Activated B cell treated with CpG ODN at 0.5 μM for 24 hours (primary cell): Measurements from ENCODE around the gene STX1A. TPM values are rescaled to one million over a fixed set of nuclear protein-coding genes. Genes with fewer than 3 reads are reported as not detected.
A peak's percentile ranks its signal among the peaks of the same experiment; 100 is the strongest.

Experiments
- ATAC-seq: fragments of 200-7000 bp; cut with Tn5 transposase; one replicate; pipeline ENCODE4 v1.10.0; 2021; ENCODE audit warnings: low read depth, mild to moderate bottlenecking, moderate library complexity
- CTCF ChIA-PET: fragments of 350-600 bp; sonication (Branson Sonifier 250); formaldehyde crosslinking; loops from one replicate; lab custom pipeline; 2021; ENCODE audit warnings: antibody characterized with exemption; lab: Charles Lee
- POLR2A ChIA-PET: fragments of 350-600 bp; sonication (Branson Sonifier 250); formaldehyde crosslinking; loops from one replicate; lab custom pipeline; 2021; ENCODE audit warnings: antibody characterized with exemption; lab: Charles Lee
- DNase-seq: peaks from one replicate; pipeline ENCODE4 v3.0.0; 2022
- H3K27ac Mint-ChIP-seq: one replicate; pipeline ENCODE4 v1.8.0; 2020; ENCODE audit warnings: mixed read lengths
- H3K27me3 Mint-ChIP-seq: one replicate; pipeline ENCODE4 v1.8.0; 2021; ENCODE audit warnings: mixed read lengths
- H3K36me3 Mint-ChIP-seq: one replicate; pipeline ENCODE4 v1.8.0; 2021; ENCODE audit warnings: low read depth, mixed read lengths
- H3K4me1 Mint-ChIP-seq: one replicate; pipeline ENCODE4 v1.8.0; 2021; ENCODE audit warnings: mixed read lengths
- H3K4me3 Mint-ChIP-seq: one replicate; pipeline ENCODE4 v1.8.0; 2020; ENCODE audit warnings: mild to moderate bottlenecking, mixed read lengths
- H3K9me3 Mint-ChIP-seq: one replicate; pipeline ENCODE4 v1.8.0; 2020; ENCODE audit warnings: mixed read lengths
- intact Hi-C: fragments of 100-400 bp; cut with micrococcal nuclease; formaldehyde crosslinking; loops from one replicate; pipeline ENCODE4 v1.15.1; 2024
- total RNA-seq: library from RNA; stranded (reverse); gene quantifications from 2 replicates; pipeline ENCODE4 v1.2.3, GENCODE V29; 2022
- TF ChIP-seq, protein P1 (sequence below): fragments of 200-600 bp; IDR thresholded peaks from one replicate; pipeline ENCODE4 v1.8.0; 2022; ENCODE audit warnings: antibody characterized with exemption, mild to moderate bottlenecking

Gene STX1A
- total RNA-seq, 1 donor from 2014 or later: 1.8 TPM

DNA sequence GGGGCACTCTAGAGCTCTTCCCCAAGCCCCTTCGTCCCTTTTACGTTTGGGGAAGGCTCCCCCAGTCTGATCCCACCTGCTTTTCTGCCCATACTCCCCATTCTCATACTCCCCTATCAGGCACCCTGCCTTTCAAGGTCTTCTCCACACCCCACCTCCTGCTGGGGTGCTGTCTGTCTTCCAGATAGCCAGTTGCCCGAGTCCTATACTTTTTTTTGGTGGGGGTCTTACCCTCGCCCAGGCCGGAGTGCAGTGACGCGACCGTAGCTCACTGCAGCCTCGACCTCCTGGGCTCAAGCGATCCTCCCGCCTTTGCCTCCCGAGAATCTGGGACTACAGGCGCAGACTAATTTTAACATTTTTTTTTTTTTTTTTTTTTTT lies 19.9 kb upstream of the STX1A start:
- ATAC-seq (no peak), DNase-seq (no peak)
- TF ChIP-seq, protein P1, sequence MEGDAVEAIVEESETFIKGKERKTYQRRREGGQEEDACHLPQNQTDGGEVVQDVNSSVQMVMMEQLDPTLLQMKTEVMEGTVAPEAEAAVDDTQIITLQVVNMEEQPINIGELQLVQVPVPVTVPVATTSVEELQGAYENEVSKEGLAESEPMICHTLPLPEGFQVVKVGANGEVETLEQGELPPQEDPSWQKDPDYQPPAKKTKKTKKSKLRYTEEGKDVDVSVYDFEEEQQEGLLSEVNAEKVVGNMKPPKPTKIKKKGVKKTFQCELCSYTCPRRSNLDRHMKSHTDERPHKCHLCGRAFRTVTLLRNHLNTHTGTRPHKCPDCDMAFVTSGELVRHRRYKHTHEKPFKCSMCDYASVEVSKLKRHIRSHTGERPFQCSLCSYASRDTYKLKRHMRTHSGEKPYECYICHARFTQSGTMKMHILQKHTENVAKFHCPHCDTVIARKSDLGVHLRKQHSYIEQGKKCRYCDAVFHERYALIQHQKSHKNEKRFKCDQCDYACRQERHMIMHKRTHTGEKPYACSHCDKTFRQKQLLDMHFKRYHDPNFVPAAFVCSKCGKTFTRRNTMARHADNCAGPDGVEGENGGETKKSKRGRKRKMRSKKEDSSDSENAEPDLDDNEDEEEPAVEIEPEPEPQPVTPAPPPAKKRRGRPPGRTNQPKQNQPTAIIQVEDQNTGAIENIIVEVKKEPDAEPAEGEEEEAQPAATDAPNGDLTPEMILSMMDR: no peak
- H3K27me3 Mint-ChIP-seq: no peaks in the 10 kb centered on the region
- peak overlapping the region; percentile 92 for H3K4me3 Mint-ChIP-seq
- ChIA-PET POLR2A (interaction anchor here (0.6 to 2.1 kb wide), 5 partner anchors 20 to 161 kb away, joined by 3 to 10 read pairs (median 6); partner anchors contain the start of genes METTL27, STX1A and TBL2), CTCF (interaction anchor here (1.3 kb wide), 1 partner anchor 116 kb away, joined by 3 read pairs; no protein-coding TSS in a partner anchor)
- intact Hi-C loops: loop anchor here (1.0 to 5.0 kb wide), 4 partner anchors 72 to 911 kb away; partner anchors contain the start of genes METTL27, TYW1B and VPS37D
- H3K27ac Mint-ChIP-seq: peak overlapping the region; percentile 82
- no peaks in the 10 kb centered on the region for H3K9me3 Mint-ChIP-seq
- H3K4me1 Mint-ChIP-seq: peaks cover 12% of the 10 kb centered on the region
- H3K36me3 Mint-ChIP-seq: peaks cover 5% of the 10 kb centered on the region

DNA sequence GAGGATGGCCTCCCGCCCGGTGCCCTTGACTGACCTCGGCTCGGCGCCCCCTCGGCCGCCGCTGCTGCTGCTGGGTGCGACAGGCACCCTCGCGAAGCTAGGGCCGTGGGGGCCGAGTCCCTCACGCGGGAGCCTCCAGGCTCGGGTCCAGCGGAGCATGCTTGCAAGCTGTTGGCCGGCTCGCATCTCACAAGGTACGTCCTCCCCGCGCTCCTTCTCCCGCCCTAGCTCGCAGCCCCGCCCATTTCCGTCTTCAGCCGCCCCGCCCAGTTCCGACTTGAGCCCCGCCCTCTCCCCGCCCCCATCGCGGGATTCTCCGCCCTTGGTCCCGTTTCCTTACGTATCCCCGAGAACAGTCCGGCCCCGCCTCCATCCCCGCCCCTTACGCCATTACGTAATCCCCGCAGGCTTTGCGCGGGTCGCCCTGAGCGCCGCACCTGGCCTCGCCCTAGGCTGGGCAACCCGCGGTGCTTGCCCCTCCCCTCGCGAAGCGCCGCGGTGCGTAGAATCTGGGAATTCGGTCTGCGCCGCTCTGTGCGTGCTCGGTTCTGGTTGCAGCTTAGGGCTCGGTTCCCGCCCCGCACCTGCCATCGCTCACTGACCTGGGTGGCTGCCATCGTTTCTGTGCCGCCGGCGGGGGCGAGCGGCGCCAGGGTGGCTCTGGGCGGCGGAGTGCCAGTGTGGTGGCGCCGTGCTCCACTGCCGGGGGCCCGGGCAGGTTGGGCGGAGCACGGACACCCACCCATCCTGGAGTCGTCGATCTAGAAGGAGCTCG lies 19.3 kb upstream of the STX1A start, which contains the start of gene ABHD11:
Gene ABHD11 (minus strand): TSS at position 191 of the 775 bp plus-strand sequence. CDS start 32 bp downstream, at position 159.
- no peaks in the 10 kb centered on the region for H3K27me3 Mint-ChIP-seq
- ChIA-PET POLR2A (interaction anchor here (0.6 to 2.1 kb wide), 9 partner anchors 9 to 217 kb away, joined by 3 to 10 read pairs (median 4); partner anchors contain the start of genes BAZ1B, BCL7B, METTL27 and STX1A), CTCF (interaction anchor here (0.9 to 1.3 kb wide), 4 partner anchors 10 to 132 kb away, joined by 3 to 4 read pairs (median 4); partner anchors contain the start of gene VPS37D)
- TF ChIP-seq, protein P1: no peak
- ATAC-seq (peak; percentile 88), DNase-seq (peak; percentile 99)
- intact Hi-C loops: loop anchor here (1.0 to 5.0 kb wide), 9 partner anchors 19 to 910 kb away; partner anchors contain the start of genes BAZ1B, BCL7B, BUD23 and DNAJC30
- H3K27ac Mint-ChIP-seq: peak within 1 kb of the TSS; percentile 87
- H3K4me3 Mint-ChIP-seq: peak within 1 kb of the TSS; percentile 92
- peaks cover 12% of the 10 kb centered on the region for H3K4me1 Mint-ChIP-seq
- no peaks in the 10 kb centered on the region for H3K9me3 Mint-ChIP-seq
- H3K36me3 Mint-ChIP-seq: peaks cover 5% of the 10 kb centered on the region

DNA sequence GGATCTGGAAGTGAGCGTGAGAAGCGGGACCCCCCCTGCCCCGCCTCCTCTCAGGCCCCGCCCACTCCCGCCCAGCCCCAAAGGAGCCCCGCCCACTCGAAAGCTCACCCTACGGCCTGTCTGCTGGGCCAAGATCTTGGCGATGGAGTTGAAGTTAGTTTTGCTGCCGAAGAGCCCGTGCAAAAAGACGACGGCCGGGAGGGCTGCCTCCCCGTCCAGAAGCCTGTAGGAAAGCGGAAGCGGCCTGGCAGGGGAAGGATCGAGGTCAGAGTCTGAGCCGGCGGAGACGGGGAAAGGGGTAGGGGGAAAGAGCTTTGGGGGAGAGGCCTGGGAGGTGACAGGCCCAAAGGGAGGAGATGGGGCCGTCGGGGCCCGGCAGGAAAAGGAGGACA lies 18.7 kb upstream of the STX1A start:
- POLR2A ChIA-PET: interaction anchor here (0.7 to 2.1 kb wide), 6 partner anchors 21 to 216 kb away, joined by 3 to 10 read pairs (median 4); partner anchors contain the start of genes BAZ1B, BCL7B, METTL27 and TBL2
- Mint-ChIP-seq H3K9me3 (no peaks in the 10 kb centered on the region), H3K36me3 (peaks cover 5% of the 10 kb centered on the region), H3K4me1 (peaks cover 12% of the 10 kb centered on the region), H3K27ac (peak overlapping the region; percentile 87), H3K4me3 (peak overlapping the region; percentile 92), H3K27me3 (no peaks in the 10 kb centered on the region)
- ATAC-seq: peak; percentile 11
- intact Hi-C loops: loop anchor here (1.0 to 5.0 kb wide), 8 partner anchors 19 to 909 kb away; partner anchors contain the start of genes BAZ1B, BCL7B, BUD23 and DNAJC30
- peak; percentile 47 for DNase-seq
- CTCF ChIA-PET: interaction anchor here (0.6 to 1.0 kb wide), 4 partner anchors 9 to 541 kb away, joined by 3 to 4 read pairs (median 4); partner anchors contain the start of gene VPS37D
- TF ChIP-seq, protein P1: no peak

DNA sequence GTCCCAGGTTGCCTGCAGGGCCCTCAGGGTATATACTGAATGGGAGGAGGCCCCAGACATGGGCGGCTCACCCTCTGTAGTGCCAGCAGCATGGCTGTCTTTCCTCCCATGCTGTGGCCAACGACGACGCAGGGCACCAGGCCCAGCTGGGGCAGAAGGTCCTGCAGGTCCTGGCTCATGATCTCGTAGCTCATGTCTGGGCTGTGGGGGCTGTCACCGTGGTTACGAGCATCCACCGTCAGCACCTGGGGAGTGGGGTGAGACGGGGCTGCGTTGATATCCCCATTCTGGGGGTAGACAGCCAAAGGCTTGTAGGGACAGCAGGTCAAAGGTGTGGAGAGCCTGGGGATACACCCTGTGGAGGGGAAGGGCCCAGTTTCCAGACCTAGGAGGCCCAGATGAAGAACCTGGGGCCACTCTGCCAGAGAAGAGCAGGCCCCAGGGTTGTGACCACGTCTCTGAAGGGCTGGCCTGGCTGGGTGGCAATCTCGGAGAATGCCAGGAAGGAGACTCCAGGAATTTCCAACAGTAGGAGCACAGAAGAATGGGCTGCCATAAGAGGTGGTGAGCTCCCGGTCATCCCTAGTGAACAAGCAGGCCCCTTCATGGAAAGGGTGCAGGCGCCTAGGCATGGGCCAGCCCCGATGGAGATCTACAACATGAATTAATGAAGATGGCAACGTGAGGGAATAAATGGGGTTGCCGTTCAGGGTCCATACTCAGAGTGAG lies 18.2 kb upstream of the STX1A start:
- CTCF ChIA-PET: interaction anchor here (0.6 kb wide), 1 partner anchor 542 kb away, joined by 3 read pairs; no protein-coding TSS in a partner anchor

More for the DNA sequence above, 18.2 kb upstream of the STX1A start:
- Mint-ChIP-seq H3K4me1 (peaks cover 12% of the 10 kb centered on the region), H3K9me3 (no peaks in the 10 kb centered on the region), H3K36me3 (peaks cover 5% of the 10 kb centered on the region), H3K27ac (peak overlapping the region; percentile 87), H3K4me3 (peak overlapping the region; percentile 92), H3K27me3 (no peaks in the 10 kb centered on the region)
- TF ChIP-seq, protein P1: no peak
- DNase-seq (no peak), ATAC-seq (no peak)
- POLR2A ChIA-PET: interaction anchor here (0.6 to 2.1 kb wide), 7 partner anchors 20 to 247 kb away, joined by 3 to 10 read pairs (median 7); partner anchors contain the start of genes BCL7B, METTL27, TBL2 and VPS37D
- intact Hi-C loops: loop anchor here (1.0 to 5.0 kb wide), 8 partner anchors 18 to 909 kb away; partner anchors contain the start of genes BAZ1B, BCL7B, BUD23 and DNAJC30
